Gastrocnemius medialis (tissue), 4 donors: ENCODE results near the gene RAP2A.

Experiments used
- POLR2A ChIP-seq, 2 donors: fragments of 450-650 bp; IDR thresholded peaks; one replicate each; pipeline ENCODE4 v1.6.1; 2017; ENCODE audit warnings: antibody characterized with exemption in 2 of 2, mild to moderate bottlenecking in 2 of 2, moderate library complexity in 2 of 2
- TF ChIP-seq, protein P1 (sequence below), 5 experiments: fragments of 450-650 bp in 3 of 5; fragments of 200-600 bp in 2 of 5; sonication (generic) in 2 of 5; IDR thresholded peaks in 4 of 5; conservative IDR thresholded peaks in 1 of 5; 1 replicate in 4 of 5; 2 replicates in 1 of 5; pipeline ENCODE4 v1.5.1; 2016 to 2019; ENCODE audit warnings: antibody characterized with exemption in 5 of 5, mild to moderate bottlenecking in 3 of 5, moderate library complexity in 3 of 5

DNA sequence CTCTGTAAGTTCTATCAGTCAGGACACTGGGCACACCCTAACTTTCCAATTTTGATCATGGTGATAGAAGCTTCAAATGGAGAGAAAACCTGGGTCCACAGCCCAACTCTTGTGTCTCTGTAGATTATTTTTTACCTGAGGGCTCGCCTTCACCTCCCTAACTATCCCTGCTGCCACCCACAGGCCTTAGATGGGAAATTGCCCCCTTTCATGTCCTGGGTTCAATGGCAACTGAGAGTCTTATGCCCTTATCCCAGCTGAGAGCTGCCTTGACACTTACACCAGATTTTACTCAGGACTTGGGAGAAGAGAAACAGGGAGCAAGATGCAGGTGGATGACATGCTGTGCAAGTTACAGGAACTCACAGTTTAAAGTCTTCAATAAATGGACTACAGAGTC is 81.7 kb downstream of the RAP2A start:
- TF ChIP-seq, protein P1, sequence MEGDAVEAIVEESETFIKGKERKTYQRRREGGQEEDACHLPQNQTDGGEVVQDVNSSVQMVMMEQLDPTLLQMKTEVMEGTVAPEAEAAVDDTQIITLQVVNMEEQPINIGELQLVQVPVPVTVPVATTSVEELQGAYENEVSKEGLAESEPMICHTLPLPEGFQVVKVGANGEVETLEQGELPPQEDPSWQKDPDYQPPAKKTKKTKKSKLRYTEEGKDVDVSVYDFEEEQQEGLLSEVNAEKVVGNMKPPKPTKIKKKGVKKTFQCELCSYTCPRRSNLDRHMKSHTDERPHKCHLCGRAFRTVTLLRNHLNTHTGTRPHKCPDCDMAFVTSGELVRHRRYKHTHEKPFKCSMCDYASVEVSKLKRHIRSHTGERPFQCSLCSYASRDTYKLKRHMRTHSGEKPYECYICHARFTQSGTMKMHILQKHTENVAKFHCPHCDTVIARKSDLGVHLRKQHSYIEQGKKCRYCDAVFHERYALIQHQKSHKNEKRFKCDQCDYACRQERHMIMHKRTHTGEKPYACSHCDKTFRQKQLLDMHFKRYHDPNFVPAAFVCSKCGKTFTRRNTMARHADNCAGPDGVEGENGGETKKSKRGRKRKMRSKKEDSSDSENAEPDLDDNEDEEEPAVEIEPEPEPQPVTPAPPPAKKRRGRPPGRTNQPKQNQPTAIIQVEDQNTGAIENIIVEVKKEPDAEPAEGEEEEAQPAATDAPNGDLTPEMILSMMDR (IDR thresholded peaks at IDR 0.05 in 4 of 5, conservative IDR thresholded peaks at IDR 0.05 in 1 of 5): no peak
- TF ChIP-seq POLR2A (IDR thresholded peaks at IDR 0.05): no peak
